ENCODE data around the gene TMEM182. TPM values are rescaled to one million over a fixed set of nuclear protein-coding genes. Genes with fewer than 3 reads are reported as not detected.

TMEM182 gene
- total RNA-seq, 1 experiment from 2014 or later = 4.3 TPM

DNA sequence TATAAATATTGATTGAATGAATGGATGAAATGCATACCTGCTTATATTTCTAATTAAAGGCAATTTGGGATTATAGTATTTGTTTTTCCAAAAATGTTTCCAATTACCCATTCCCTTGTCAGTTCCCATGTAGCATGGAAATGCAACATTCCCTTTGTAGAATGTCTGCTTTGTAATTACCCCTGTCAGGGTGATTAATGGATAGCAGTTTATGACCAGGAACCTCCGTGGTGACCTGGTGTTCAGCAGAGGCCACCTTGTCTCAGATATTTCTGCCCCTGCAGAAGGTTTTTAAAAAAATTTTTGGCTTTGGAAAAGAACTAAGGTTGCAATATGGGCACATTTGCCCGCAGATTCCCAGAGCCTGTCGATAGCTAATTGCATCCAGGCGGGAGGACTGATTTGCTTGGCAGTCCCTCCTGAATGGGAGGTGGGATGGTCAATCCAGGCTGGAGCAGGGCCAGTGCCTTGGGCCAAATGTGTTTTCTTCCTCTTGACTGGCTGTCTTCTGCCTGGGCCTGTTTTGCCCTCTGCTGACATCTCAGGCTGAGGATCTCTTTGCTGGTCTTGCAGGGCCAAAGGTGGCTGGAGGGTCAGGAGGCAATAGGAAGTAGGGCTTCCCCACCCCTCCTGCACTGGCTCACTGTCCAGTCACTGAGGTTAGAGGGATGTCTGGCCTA is 82.1 kb downstream of the TMEM182 start:
- Mint-ChIP-seq H3K36me3 (no peaks in the 10 kb centered on the region), H3K4me3 (no peak overlapping the region), H3K27me3 (ENCODE audit: low read depth) (no peaks in the 10 kb centered on the region), H3K9me3 (no peaks in the 10 kb centered on the region), H3K4me1 (peaks cover 15% of the 10 kb centered on the region), H3K27ac (no peak overlapping the region)
- ChIA-PET POLR2A (no interaction called here), CTCF (no interaction called here)
- DNase-seq (ENCODE audit: low spot score) = no peak
- ATAC-seq = no peak
- TF ChIP-seq GRHL2 (CRISPR knock-in tag; IDR thresholded peaks at IDR 0.05; ENCODE audit: insufficient replicate concordance, severe bottlenecking) (no peak), NR3C1 (CRISPR knock-in tag; conservative IDR thresholded peaks at IDR 0.05; ENCODE audit: low read depth) (no peak), FOXK1 (CRISPR knock-in tag; IDR thresholded peaks at IDR 0.05) (no peak), RELA (CRISPR knock-in tag; IDR thresholded peaks at IDR 0.05; ENCODE audit: borderline replicate concordance) (no peak)
- TF ChIP-seq, protein P1, sequence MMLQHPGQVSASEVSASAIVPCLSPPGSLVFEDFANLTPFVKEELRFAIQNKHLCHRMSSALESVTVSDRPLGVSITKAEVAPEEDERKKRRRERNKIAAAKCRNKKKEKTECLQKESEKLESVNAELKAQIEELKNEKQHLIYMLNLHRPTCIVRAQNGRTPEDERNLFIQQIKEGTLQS (CRISPR knock-in tag; conservative IDR thresholded peaks at IDR 0.05) = no peak

DNA sequence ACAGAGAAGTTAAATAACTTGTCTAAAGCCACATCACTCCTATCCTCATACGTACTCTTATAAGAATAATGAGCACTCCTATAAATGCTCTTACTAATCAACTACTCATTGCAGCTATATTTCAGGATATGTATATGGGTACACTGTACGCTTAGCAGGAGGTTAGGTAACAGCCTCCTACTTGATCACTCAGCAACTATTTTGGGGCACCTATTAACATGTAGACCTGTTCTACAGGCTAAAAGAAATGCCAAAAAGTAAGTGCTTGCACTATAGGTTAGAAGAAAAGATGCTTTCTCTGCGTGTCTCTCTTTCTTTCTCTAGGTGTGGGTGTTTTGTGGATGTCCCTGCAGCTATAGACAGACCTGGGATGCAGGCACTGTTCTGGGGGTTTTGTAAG is 83.1 kb downstream of the TMEM182 start:
- ATAC-seq (no peak), DNase-seq (ENCODE audit: low spot score) (no peak)
- no peaks in the 10 kb centered on the region for H3K27me3 Mint-ChIP-seq (ENCODE audit: low read depth)
- ChIA-PET POLR2A (no interaction called here), CTCF (no interaction called here)
- TF ChIP-seq, protein P2, sequence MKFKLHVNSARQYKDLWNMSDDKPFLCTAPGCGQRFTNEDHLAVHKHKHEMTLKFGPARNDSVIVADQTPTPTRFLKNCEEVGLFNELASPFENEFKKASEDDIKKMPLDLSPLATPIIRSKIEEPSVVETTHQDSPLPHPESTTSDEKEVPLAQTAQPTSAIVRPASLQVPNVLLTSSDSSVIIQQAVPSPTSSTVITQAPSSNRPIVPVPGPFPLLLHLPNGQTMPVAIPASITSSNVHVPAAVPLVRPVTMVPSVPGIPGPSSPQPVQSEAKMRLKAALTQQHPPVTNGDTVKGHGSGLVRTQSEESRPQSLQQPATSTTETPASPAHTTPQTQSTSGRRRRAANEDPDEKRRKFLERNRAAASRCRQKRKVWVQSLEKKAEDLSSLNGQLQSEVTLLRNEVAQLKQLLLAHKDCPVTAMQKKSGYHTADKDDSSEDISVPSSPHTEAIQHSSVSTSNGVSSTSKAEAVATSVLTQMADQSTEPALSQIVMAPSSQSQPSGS (CRISPR knock-in tag; IDR thresholded peaks at IDR 0.05; ENCODE audit: borderline replicate concordance, low read depth) = no peak
- TF ChIP-seq, protein P3, sequence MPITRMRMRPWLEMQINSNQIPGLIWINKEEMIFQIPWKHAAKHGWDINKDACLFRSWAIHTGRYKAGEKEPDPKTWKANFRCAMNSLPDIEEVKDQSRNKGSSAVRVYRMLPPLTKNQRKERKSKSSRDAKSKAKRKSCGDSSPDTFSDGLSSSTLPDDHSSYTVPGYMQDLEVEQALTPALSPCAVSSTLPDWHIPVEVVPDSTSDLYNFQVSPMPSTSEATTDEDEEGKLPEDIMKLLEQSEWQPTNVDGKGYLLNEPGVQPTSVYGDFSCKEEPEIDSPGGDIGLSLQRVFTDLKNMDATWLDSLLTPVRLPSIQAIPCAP (CRISPR knock-in tag; IDR thresholded peaks at IDR 0.05) = no peak
- TF ChIP-seq, protein P4, sequence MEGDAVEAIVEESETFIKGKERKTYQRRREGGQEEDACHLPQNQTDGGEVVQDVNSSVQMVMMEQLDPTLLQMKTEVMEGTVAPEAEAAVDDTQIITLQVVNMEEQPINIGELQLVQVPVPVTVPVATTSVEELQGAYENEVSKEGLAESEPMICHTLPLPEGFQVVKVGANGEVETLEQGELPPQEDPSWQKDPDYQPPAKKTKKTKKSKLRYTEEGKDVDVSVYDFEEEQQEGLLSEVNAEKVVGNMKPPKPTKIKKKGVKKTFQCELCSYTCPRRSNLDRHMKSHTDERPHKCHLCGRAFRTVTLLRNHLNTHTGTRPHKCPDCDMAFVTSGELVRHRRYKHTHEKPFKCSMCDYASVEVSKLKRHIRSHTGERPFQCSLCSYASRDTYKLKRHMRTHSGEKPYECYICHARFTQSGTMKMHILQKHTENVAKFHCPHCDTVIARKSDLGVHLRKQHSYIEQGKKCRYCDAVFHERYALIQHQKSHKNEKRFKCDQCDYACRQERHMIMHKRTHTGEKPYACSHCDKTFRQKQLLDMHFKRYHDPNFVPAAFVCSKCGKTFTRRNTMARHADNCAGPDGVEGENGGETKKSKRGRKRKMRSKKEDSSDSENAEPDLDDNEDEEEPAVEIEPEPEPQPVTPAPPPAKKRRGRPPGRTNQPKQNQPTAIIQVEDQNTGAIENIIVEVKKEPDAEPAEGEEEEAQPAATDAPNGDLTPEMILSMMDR (IDR thresholded peaks at IDR 0.05) = no peak
- TF ChIP-seq, protein P5, sequence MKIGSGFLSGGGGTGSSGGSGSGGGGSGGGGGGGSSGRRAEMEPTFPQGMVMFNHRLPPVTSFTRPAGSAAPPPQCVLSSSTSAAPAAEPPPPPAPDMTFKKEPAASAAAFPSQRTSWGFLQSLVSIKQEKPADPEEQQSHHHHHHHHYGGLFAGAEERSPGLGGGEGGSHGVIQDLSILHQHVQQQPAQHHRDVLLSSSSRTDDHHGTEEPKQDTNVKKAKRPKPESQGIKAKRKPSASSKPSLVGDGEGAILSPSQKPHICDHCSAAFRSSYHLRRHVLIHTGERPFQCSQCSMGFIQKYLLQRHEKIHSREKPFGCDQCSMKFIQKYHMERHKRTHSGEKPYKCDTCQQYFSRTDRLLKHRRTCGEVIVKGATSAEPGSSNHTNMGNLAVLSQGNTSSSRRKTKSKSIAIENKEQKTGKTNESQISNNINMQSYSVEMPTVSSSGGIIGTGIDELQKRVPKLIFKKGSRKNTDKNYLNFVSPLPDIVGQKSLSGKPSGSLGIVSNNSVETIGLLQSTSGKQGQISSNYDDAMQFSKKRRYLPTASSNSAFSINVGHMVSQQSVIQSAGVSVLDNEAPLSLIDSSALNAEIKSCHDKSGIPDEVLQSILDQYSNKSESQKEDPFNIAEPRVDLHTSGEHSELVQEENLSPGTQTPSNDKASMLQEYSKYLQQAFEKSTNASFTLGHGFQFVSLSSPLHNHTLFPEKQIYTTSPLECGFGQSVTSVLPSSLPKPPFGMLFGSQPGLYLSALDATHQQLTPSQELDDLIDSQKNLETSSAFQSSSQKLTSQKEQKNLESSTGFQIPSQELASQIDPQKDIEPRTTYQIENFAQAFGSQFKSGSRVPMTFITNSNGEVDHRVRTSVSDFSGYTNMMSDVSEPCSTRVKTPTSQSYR (CRISPR knock-in tag; IDR thresholded peaks at IDR 0.05) = no peak
- TF ChIP-seq CBFB (CRISPR knock-in tag; IDR thresholded peaks at IDR 0.05; ENCODE audit: low read depth) (no peak), PRRX2 (CRISPR knock-in tag; IDR thresholded peaks at IDR 0.05) (no peak), ZNF396 (CRISPR knock-in tag; IDR thresholded peaks at IDR 0.05; ENCODE audit: borderline replicate concordance) (no peak)
- TF ChIP-seq, protein P6, sequence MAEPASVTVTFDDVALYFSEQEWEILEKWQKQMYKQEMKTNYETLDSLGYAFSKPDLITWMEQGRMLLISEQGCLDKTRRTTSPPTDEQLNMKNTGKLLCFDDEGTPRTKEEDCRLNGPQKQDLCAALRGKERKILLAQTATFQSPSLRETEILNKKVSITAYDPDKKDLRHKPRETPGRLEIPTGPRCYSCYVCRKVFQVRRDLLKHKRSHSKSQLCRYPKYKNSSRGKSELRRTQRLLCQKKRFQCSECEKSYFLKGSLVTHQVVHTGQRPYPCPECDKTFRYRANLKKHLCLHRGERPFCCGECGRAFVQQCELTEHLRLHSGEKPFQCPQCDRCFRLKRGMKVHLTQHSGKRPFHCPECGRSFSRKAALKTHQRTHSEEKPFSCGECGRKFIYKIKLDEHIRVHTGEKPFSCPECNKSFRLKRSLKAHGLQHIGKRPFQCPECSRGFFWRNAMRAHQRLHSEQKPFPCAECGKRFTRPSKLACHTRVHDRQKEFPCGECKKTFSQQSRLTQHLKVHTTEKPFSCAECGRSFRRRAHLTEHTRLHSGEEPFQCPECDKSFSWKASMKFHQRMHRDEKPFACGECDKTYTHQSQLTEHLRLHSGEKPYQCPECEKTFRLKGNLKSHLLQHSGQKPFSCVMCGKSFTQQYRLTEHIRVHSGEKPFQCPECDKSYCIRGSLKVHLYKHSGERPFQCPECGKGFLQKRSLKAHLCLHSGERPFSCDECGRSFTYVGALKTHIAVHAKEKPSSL (CRISPR knock-in tag; conservative IDR thresholded peaks at IDR 0.05) = no peak
- TF ChIP-seq, protein P7, sequence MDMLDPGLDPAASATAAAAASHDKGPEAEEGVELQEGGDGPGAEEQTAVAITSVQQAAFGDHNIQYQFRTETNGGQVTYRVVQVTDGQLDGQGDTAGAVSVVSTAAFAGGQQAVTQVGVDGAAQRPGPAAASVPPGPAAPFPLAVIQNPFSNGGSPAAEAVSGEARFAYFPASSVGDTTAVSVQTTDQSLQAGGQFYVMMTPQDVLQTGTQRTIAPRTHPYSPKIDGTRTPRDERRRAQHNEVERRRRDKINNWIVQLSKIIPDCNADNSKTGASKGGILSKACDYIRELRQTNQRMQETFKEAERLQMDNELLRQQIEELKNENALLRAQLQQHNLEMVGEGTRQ (CRISPR knock-in tag; IDR thresholded peaks at IDR 0.05) = no peak
- TF ChIP-seq, protein P8, sequence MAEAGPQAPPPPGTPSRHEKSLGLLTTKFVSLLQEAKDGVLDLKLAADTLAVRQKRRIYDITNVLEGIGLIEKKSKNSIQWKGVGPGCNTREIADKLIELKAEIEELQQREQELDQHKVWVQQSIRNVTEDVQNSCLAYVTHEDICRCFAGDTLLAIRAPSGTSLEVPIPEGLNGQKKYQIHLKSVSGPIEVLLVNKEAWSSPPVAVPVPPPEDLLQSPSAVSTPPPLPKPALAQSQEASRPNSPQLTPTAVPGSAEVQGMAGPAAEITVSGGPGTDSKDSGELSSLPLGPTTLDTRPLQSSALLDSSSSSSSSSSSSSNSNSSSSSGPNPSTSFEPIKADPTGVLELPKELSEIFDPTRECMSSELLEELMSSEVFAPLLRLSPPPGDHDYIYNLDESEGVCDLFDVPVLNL (CRISPR knock-in tag; IDR thresholded peaks at IDR 0.05; ENCODE audit: borderline replicate concordance, low read depth) = no peak
- H3K4me3 Mint-ChIP-seq = no peak overlapping the region
- H3K4me1 Mint-ChIP-seq = peaks cover 12% of the 10 kb centered on the region
- H3K27ac Mint-ChIP-seq = no peak overlapping the region
- no peaks in the 10 kb centered on the region for H3K9me3 Mint-ChIP-seq
- no peaks in the 10 kb centered on the region for H3K36me3 Mint-ChIP-seq
